T-helper 1 cell treated with Interleukin-12 subunit alpha and Interleukin-12 subunit beta and Interleukin-4 antibody, amounts not matched to agents 30 ng/mL and 1 ng/mL, for 36 hours (primary cell): ENCODE data around the gene MTA2. TPM values are rescaled to one million over a fixed set of nuclear protein-coding genes. Genes with fewer than 3 reads are reported as not detected.
"Not testable (repeated sequence)": the region's sequence is repeated elsewhere in the genome, so short reads cannot be mapped to it uniquely, and the experiment has no call there.

ENCODE experiments used
- intact Hi-C: fragments of 100-400 bp; cut with micrococcal nuclease; formaldehyde crosslinking; loops from one replicate; pipeline ENCODE4 v1.15.1; 2024
- total RNA-seq: library from RNA; stranded (reverse); gene quantifications from 2 replicates; pipeline ENCODE4 v1.2.3, GENCODE V29; 2022

Gene MTA2
- total RNA-seq, 1 donor from 2014 or later: 235 TPM

GRCh38 chr11:62595124-62595523 lies 6.5 kb downstream of the MTA2 start:
- intact Hi-C loops: loop anchor here (10.0 kb wide), 1 partner anchor 1590 kb away; the partner anchor contains the start of gene STIP1

- intact Hi-C loops: loop anchor here (1.0 to 10.0 kb wide), 2 partner anchors 101 to 1591 kb away; partner anchors contain the start of gene STIP1
These were observed 8.1 kb downstream of the MTA2 start for GRCh38 chr11:62593434-62594044.

- intact Hi-C loops: loop anchor here (1.0 to 10.0 kb wide), 2 partner anchors 101 to 1592 kb away; partner anchors contain the start of gene STIP1
These were observed 8.7 kb downstream of the MTA2 start for GRCh38 chr11:62592989-62593421.

- intact Hi-C loops: loop anchor here (10.0 kb wide), 1 partner anchor 1593 kb away; the partner anchor contains the start of gene STIP1
These were observed 9.4 kb downstream of the MTA2 start for GRCh38 chr11:62592146-62592815.

GRCh38 chr11:62591448-62592145 lies 10.1 kb downstream of the MTA2 start, which contains the start of gene TUT1:
TSS of gene TUT1 (minus strand) at chr11:62591523. CDS start at chr11:62591485, 38 bp downstream.
- intact Hi-C loops: loop anchor here (1.0 to 10.0 kb wide), 18 partner anchors 8 to 1593 kb away; partner anchors contain the start of genes C11orf98, CSKMT, EML3 and GANAB

GRCh38 chr11:62588966-62589637 lies 12.6 kb downstream of the MTA2 start:
- intact Hi-C loops: no loop called here

GRCh38 chr11:62585356-62585755 lies 16.3 kb downstream of the MTA2 start:
- intact Hi-C loops: not testable (repeated sequence)

- intact Hi-C loops: not testable (repeated sequence)
These were observed 19.9 kb downstream of the MTA2 start for GRCh38 chr11:62581735-62582134.

GRCh38 chr11:62580959-62581715 lies 20.5 kb downstream of the MTA2 start:
- intact Hi-C loops: no loop called here

- intact Hi-C loops: no loop called here
These were observed 22.4 kb downstream of the MTA2 start for GRCh38 chr11:62579252-62579651.

GRCh38 chr11:62578541-62578940 lies 23.1 kb downstream of the MTA2 start:
- intact Hi-C loops: no loop called here

- intact Hi-C loops: no loop called here
These were observed 24.5 kb downstream of the MTA2 start for GRCh38 chr11:62577046-62577714.

- intact Hi-C loops: loop anchor here (2.0 kb wide), 1 partner anchor 33 kb away; no protein-coding TSS in a partner anchor
These were observed 25.8 kb downstream of the MTA2 start for GRCh38 chr11:62575837-62576236.

GRCh38 chr11:62575156-62575555 lies 26.5 kb downstream of the MTA2 start:
- intact Hi-C loops: loop anchor here (2.0 kb wide), 1 partner anchor 32 kb away; no protein-coding TSS in a partner anchor

GRCh38 chr11:62574363-62575071 lies 27.1 kb downstream of the MTA2 start:
- intact Hi-C loops: loop anchor here (1.0 to 2.0 kb wide), 10 partner anchors 17 to 306 kb away; partner anchors contain the start of genes C11orf98, CSKMT, GANAB and SLC3A2

GRCh38 chr11:62573592-62574362 lies 27.9 kb downstream of the MTA2 start, which contains the start of gene EEF1G:
TSS of gene EEF1G (minus strand) at chr11:62573891. CDS start at chr11:62573842, 49 bp downstream.
- intact Hi-C loops: loop anchor here (1.0 to 2.0 kb wide), 16 partner anchors 16 to 1144 kb away; partner anchors contain the start of genes C11orf98, CPSF7, CSKMT and GANAB

- intact Hi-C loops: loop anchor here (1.0 kb wide), 6 partner anchors 16 to 1144 kb away; partner anchors contain the start of genes CPSF7, STX5 and TEX54
These were observed 28.6 kb downstream of the MTA2 start for GRCh38 chr11:62573006-62573591.
